GM12874 (cell line): ENCODE data around the gene KCNH1.

ENCODE experiments used
- TF ChIP-seq, protein P1 (sequence below): IDR thresholded peaks from 2 replicates; pipeline ENCODE4 v1.5.1; 2011; ENCODE audit warnings: low read depth, mild to moderate bottlenecking, control low read depth, low read length, moderate library complexity; ENCODE audit not compliant: insufficient read depth

The KCNH1 gene

DNA sequence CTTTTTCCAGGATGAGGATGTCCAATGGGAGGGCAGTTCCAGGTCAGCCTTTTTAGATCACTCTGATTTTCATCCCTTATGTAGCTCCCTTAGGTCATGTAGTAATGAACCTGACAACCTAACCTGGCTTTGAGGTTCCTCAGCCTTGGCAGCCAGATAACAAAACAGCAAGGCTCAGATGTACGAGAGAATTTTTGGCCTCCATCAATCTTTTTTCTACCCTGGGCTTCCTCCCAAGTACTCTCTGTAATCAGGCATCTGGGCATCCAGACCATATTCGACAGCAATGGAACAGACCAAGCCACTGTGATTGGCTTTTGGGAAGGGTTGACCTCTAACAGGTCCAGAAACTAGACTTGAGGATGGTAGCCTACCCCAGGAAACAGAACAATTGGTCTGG is 38.6 kb downstream of the KCNH1 start:
- TF ChIP-seq, protein P1, sequence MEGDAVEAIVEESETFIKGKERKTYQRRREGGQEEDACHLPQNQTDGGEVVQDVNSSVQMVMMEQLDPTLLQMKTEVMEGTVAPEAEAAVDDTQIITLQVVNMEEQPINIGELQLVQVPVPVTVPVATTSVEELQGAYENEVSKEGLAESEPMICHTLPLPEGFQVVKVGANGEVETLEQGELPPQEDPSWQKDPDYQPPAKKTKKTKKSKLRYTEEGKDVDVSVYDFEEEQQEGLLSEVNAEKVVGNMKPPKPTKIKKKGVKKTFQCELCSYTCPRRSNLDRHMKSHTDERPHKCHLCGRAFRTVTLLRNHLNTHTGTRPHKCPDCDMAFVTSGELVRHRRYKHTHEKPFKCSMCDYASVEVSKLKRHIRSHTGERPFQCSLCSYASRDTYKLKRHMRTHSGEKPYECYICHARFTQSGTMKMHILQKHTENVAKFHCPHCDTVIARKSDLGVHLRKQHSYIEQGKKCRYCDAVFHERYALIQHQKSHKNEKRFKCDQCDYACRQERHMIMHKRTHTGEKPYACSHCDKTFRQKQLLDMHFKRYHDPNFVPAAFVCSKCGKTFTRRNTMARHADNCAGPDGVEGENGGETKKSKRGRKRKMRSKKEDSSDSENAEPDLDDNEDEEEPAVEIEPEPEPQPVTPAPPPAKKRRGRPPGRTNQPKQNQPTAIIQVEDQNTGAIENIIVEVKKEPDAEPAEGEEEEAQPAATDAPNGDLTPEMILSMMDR, result no peak

DNA sequence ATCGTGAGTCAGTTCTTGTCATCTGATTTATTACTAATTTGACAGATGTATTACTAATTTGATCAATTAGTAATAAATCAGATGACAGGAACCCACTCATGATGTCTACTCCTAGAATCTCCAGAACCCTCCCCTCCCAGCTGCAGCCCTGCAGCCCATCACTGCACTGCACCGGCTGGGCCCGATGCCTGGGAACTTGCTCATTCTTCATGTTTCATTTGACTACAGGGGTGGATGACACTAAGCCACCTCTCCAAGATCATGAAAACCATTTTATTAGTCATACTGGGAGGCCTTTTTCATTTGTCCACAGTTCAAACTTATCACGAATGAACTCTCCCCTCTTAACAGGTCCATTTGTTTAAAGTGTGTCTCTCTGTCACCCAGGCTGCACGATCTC is 41.0 kb downstream of the KCNH1 start:
- TF ChIP-seq, protein P1, result no peak

DNA sequence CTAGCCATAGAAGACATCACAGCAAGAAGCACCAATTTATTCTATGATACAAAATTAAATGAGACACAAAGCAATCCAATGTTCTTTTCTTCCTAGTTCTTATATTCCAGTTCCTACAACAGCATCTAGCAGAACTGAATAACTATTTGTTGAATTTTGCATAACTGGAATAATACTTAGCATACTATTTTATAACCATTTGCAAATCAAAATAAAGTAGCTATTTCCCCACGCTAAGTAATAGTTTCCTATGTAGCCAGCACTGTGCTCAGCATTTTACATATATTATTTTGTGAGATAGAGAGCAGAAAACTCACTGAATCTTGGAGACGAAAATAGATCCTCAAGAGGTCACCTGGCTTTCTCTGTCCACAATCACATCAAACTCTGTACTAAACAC is 42.1 kb downstream of the KCNH1 start:
- TF ChIP-seq, protein P1, result no peak

DNA sequence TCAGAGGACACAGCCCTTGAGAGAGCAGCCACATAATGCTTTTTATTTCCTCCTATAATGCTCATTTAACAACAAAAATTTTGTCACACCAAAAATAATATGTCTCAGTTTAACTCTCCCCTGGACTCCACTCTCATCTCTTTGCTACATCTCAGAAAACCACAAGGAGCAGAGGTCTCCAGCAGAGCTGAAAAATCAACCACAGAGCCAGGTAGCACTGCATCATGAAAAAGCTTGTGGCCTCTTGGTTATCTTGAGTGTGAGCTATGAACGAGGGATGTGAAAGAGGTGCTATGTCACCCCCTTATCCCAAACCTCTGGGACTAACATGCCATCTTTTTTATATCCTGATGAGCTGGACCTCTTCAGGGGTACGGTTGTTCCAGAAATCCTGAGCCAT is 44.4 kb downstream of the KCNH1 start:
- TF ChIP-seq, protein P1, result no peak

DNA sequence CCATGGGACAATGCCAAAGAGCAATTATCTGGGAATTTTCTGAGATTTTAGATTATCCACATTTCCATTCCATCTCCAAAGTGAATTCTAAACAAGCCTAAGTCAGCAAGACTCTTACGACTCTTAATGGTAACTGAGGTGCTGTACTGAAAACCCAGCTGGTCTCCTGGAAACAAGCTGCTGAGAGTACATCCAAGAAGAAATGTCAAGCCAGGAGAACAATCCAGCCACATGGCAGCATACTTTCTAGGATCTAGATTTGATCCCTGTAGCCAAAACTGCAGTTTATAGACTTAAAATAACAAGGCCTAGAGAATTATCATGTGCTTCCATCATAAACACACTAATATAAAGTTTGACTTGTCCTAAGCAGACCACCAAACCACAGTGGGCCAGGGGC is 45.8 kb downstream of the KCNH1 start:
- TF ChIP-seq, protein P1, result no peak

DNA sequence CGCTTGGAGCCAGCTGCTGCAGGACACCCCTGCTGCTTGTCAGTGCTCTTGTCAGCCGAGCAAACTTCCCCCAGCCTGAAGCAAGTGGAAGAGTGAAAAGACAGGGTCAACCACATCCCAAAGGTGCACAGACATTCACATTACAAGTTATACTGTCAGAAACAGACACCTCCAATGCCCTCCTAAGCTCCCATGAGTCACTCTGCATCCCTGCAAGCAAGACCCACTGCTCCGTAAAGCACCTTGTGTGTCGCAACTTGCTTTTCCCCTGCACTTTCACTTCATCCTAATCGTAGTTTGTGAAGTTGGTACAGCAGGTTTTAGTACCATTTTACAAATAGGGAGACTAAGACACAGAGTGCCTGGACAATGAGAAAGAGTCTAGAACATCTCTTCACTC is 51.1 kb downstream of the KCNH1 start:
- TF ChIP-seq, protein P1, result no peak

DNA sequence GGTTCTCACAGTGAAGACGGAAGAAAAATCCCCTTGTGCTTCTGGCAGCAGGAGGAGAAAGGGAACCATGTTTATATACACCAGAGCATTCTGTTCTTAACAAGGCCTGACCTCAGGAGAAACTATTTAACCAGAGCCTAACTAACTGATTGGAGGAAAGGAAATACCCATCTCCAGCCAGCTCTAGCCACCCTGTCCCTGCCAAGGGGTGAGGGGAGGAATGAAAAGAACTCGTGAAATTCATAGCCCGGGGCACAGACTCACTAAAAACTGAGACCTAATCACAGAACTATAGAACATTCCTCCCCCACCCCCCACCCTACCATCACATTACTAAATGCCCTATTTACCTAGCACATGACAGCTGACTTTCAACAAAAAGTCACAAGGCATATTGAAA is 65.0 kb downstream of the KCNH1 start:
- TF ChIP-seq, protein P1, result no peak

DNA sequence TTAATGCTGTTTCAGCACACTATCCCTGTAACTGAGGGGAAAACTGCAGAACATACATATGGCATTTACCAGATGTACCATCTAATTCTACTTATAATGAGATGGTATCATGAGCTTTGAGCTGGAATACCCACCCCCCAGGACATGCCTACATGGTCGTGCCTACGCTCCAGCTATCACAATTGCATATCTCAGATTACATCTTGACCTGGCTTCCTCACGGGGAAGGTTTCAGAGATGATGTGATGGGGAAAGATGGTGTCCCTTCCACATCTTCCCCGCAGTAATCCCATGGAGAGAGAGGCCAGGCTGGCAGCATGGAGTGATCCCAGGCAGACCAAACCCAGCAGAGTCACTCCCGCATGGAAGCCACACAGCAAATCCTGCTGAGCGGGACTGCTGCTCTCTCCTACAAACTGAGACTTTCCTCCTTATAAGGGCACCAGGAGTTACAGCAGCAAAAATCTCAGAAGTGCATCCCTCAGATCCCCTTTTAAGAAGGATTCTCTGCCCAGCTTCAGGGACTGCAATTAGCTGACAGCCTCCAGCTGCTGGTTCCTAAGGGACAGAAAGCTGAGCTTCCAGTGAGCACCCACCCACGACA is 67.1 kb downstream of the KCNH1 start:
- TF ChIP-seq, protein P1, result no peak
